HG02840 (cell line): ENCODE results near the gene KLC3.

ENCODE experiments used
- ATAC-seq: cut with Tn5 transposase; IDR thresholded peaks from one replicate; pipeline ENCODE4 v1.9.1; 2021; ENCODE audit warnings: mild to moderate bottlenecking, moderate library complexity, moderate number of reproducible peaks; ENCODE audit not compliant: unreplicated experiment, low FRiP score

KLC3 gene

GRCh38 chr19:45347570-45348366 is 7.2 kb downstream of the KLC3 start:
- no peak for ATAC-seq

GRCh38 chr19:45348367-45349125 is 8.0 kb downstream of the KLC3 start:
- no peak for ATAC-seq

GRCh38 chr19:45349126-45349415 is 8.5 kb downstream of the KLC3 start:
- no peak for ATAC-seq

DNA sequence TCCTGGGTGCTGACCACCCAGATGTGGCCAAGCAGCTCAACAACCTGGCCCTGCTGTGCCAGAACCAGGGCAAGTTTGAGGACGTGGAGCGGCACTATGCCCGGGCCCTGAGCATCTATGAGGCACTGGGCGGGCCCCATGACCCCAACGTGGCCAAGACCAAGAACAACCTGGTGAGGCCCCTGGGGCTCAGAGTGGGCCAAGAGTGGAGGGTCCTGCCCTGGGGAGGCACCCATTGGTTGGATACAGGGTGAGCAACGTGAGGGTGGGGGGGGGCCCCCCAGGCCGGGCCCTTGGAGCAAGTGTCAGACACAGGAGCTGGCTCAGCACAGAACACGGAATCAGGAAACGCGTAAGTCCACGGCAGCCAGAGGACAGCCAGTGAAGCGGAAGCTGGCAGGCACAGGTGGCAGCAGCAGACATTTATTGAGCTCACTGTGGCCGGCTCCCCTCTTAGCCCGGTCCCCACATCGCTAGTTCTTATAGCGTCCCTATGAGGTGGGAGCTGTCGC is 8.9 kb downstream of the KLC3 start:
- ATAC-seq, result no peak

- no peak for ATAC-seq
These were observed 10.0 kb downstream of the KLC3 start for GRCh38 chr19:45350477-45351058.

- ATAC-seq, result no peak
These were observed 10.9 kb downstream of the KLC3 start for GRCh38 chr19:45351401-45351952.

- ATAC-seq, result no peak
These were observed 11.5 kb downstream of the KLC3 start for GRCh38 chr19:45352062-45352461.

GRCh38 chr19:45352471-45352870 is 11.9 kb downstream of the KLC3 start:
- no peak for ATAC-seq

- no peak for ATAC-seq
These were observed 12.6 kb downstream of the KLC3 start for GRCh38 chr19:45352914-45353796.

GRCh38 chr19:45354241-45354842 is 13.8 kb downstream of the KLC3 start:
- ATAC-seq, result no peak

DNA sequence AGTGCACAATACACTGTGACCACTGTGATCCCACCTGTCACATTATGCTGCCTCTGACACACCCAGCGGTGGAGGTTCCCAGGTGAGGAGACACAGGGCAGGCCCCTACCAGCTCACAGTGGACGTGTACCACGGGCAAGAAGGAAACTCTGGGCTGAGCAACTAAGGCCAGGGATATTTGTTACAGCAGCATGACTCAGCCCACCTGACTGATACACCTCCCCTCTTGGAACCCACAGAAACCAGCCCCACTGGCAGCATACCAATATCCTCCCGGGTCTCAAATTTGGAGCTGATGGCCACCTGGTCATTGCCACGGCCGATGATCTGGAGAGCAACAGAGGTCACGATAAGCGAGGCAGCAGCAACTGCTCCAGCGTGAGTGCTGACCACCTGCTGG is 14.9 kb downstream of the KLC3 start:
- ATAC-seq, result no peak

DNA sequence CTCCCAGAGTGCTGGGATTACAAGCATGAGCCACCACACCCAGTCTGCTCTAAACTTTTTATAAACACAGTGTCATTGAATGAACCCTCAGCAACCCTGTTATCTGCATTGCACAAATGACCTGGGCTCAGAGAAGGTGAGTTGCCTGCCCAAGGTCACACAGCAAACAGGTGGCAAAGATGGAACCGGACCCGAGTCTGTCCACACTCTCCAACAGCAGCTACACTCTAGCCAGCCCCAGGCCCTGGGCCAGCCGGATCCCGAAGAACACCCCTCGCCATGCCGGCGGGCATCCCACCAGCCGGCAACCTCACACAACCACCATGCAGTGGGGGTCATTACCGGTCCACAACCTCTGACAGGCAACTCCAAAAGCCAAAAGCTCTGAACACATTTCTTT is 15.4 kb downstream of the KLC3 start:
- no peak for ATAC-seq

- no peak for ATAC-seq
These were observed 16.4 kb downstream of the KLC3 start for GRCh38 chr19:45356760-45357444.

- no peak for ATAC-seq
These were observed 16.9 kb downstream of the KLC3 start for GRCh38 chr19:45357445-45357783.

GRCh38 chr19:45358213-45358792 is 17.8 kb downstream of the KLC3 start:
- no peak for ATAC-seq

GRCh38 chr19:45361608-45362007 is 21.1 kb downstream of the KLC3 start:
- no peak for ATAC-seq

DNA sequence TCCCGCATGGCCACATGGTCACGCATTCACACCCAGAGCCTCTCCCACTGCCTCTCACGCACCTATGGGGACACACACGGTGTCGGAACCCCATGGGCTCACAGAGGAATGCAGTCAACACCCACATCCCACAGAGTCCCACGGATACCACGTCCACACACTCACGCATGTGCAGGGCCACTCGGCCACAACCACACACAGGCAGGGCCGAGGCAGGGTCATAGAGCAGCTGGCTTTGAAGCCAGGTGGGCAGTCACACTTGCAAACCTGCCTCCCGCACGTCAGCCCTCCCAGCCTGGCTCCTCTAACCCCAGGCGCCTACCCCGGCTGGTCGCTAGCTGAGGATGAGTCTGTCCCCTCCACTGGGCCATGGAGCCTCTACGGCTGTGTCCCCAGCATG is 21.7 kb downstream of the KLC3 start:
- no peak for ATAC-seq

DNA sequence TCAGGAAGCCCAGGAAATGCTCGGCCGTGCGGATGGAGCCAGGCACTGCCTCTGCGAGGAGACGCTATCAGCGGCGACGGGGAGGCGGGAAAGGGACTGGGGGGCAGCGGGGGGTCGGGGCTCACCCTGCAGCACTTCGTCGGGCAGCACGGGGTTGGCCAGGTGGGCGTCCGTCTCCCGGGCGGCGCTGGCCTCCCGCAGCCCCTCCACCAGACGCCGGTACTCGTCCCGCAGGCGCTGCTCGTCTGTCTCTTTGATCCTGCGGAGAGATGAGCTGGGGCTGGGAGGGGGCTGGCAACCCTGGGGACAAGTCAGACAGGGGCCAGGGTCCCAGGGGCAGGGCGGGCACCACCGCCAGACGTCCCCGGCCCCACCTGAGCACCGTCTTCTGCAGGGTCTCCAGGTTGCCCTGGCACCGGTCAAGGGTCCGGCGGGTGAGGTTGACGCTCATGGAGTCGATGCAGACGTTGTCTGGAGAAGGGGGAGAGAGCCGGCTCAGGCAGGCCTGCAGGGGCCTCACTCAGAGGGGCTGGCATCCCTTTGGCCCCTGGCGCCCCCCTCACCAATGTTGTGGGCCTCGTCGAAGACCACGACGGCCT is 23.4 kb downstream of the KLC3 start:
- no peak for ATAC-seq

DNA sequence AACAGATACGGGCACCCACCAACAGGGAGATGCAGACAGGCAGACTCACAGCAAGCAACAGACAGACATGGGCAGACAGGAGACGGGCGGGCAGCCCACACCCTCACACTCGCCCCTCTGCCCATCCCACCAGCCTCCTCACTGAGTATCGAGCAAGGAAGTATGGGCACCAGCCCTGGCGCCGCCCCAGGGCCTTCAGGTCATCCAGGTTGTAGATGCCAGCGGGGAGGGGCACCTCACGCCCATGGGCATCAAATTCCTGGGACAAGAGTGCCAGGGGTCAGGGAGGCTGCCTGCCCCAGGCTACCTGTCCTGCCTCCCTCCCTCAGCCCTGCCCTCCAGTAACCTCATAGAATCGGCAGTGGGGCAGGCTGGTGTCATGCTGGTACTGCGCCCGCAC is 24.1 kb downstream of the KLC3 start:
- ATAC-seq, result no peak
